HG03139 (cell line): ENCODE data around the gene GMDS.

ENCODE experiments used
- ATAC-seq: cut with Tn5 transposase; IDR thresholded peaks from one replicate; pipeline ENCODE4 v1.9.1; 2021; ENCODE audit not compliant: unreplicated experiment

The GMDS gene

DNA sequence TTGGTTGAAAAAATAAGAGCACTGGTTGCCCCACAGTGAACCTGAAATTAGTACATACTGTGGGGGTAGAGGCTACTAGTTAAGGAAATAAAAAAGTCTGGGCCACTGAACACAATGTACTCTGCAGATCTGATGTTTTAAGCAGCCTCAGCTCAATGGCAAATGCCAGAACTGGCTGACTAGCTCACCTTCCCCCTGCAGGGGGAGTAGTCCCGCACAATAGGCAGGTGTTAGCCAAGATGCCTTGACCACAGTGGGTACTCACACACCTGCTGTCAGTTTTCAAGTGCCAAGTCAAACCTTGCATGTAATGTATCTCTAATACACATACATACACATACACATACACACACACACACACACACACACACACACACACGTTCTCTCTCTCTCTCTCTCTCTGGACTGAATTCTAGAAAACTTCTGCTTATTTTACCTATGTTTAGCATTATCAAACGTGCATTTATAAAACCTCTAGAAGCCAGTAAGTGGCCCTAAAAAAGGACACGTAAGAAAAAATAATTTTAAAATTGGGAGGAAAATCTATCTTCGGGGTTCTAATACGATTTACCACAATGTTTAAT is 36.1 kb downstream of the GMDS start:
- no peak for ATAC-seq

DNA sequence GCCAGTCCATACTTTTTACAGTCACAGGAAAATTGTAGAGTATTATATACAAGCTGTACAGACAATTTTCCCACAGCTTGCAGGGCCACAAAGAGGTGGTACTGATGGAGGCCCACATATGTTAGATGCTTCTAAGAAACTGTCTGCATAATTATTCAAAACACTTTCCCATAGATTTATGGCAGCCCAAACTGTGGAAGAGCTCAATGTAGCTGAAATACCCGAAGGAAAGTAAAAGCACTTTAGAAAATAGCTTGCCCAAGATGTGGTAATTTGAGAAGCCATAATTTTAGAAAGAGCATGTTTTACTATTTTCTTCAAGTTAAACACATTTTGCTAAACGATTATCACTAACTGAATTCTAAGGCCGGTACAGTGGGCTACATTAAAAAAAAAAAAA is 36.9 kb downstream of the GMDS start:
- ATAC-seq, result no peak

DNA sequence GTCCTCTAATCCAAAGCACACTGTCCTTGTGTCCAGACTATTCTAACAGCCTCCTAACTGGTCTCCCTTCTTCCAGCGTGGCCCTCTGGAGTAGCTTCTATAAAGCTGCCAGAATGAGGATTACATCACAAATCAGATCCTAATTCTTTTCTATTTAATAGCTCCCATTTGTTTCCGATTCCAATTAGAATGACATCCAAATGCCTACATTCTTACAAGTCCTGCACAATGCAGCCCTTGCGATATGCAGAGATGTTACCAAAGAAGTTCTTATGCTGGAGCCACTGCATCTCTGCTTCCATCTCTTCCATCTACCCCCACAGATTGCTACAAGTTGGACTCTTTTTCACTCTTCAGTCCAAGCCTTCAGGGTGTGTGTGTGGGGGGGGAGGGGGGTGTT is 40.0 kb downstream of the GMDS start:
- ATAC-seq, result no peak

DNA sequence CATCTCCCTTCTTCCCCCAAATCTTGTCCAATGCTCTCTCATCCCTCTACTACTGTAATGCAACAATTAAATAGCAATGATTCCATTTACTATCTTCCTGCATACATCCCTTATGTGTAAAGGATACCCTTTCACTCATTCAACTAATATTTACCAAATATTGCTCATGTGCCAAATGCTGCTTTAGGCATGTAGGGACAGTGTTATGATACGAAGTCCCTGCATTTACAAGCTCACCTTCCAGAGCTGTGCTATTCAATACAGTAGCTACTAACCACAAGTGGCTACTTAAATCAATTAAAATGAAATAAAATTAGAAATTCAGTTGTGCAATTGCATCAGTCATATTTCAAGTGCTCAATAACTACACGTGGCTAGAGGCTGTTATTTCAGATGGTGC is 41.1 kb downstream of the GMDS start:
- ATAC-seq, result no peak

DNA sequence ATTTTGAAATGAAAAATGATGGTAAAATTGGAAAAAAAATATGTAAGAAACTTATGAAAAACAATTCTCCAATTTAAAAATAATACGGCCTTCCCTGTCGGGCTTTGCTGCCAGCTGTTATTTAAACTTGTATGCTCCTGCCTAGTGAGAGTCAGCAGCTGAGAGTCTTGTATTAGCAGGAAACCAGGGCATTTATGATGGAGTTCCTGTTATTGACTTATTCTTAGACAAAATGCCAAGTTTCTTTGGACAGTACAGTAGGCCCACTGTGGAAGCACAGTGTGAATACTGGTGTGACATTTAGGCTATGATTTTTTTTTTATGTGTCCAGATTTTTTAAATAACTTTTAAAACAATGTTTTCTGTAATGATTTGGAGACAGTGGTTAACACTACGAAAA is 42.1 kb downstream of the GMDS start:
- no peak for ATAC-seq

DNA sequence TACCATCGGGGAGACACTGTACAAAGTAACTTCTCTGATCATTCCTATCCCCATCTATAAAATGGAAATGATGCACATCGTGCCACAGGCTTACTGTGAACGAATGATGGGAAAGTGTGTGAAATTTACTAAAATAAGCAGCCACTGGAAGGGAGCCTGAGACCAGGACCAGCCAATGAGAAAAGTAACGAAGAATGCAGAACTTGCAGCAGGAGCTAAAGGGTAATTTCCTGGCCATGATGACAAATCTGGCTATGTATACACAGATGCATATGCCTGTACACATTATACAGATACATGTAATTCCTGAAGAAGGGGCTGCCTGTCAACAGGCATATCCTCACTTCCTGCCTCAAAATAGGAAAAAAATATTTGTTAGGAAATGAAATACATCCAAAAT is 47.4 kb downstream of the GMDS start:
- no peak for ATAC-seq

DNA sequence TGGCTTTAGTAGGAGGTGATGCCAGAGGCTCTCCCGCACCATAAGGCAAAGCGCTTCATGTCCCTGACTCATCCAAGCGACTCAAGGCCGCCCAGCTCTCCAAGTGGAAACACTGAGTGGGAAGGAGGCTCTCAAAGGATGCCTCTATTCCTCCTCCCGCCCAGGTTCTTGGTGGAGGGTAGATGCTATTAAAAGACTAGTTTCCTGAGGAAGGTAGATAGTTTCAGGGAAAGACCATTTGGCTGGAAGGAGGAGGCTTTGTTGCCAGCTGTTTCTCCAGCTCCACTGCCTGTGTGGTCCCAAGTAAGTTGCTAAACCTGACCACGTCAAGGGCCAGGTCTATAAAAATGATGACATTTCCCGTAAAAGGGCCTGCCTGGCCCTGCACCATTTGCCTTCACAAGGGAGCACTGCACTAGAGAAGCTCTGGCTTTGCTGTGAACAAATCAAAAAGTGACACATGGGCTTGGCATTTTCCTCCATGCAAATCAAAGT is 48.2 kb downstream of the GMDS start:
- no peak for ATAC-seq

DNA sequence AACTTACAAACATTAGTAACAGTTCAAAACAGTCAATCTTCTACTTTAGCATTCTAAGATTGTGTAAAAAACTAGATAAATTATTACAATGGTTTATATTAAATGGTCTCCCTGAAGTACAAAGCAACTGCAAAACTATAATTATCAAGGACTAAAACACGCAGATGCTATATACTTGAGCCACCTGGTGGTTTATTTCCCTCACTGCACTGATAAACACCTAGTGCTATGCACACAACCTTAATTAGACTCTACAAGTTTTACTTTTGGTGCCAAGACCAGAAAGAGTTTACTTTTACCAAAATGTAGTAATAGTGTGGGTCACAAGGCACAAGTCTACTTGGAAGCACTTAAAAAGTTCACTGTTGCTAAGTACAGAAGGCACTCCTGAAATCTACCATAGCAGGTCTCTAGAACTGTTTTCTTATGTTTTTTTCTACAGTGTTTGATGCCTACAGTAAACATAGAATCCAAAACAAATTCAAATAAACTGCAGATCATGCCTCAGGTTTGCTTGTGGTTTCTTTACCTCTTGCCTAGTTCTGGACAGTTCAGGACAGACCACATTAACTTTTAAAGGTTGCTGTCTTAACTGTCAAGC is 49.2 kb downstream of the GMDS start:
- ATAC-seq, result no peak

DNA sequence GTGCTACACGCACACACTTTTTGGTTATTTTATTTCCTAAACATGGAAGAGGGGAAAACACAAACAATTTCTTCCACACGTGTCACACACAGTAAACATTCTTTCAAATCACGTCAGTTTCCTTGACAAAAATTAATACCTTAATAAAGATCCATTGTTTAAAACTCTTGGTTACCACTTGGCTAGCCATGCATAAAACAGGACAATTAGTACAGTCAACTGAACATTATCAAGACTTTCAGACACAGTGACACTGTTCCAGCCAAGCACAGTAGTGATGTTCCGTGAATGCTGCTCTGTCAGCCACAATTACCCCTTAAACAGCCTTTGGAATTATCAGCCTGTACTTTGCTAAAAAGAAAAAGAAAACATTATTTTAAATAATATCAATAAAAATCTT is 50.8 kb downstream of the GMDS start:
- no peak for ATAC-seq

DNA sequence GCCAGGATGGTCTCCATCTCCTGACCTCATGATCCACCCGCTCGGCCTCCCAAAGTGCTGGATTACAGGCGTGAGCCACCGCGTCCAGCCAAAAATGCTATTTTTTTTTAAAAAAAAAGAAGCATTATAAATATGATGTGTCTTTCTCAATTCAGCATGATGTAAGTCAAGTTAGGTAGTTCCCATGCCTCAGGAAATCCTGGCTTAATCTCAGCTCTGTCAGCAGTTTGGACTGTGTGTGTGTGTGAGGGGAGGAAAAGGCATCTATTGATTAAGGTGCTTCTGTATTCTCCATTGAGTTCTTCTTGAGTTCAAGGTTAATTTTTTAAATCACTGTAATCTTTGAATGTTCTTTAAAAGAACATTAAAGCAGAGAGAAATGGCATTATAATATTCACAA is 51.5 kb downstream of the GMDS start:
- ATAC-seq, result no peak

DNA sequence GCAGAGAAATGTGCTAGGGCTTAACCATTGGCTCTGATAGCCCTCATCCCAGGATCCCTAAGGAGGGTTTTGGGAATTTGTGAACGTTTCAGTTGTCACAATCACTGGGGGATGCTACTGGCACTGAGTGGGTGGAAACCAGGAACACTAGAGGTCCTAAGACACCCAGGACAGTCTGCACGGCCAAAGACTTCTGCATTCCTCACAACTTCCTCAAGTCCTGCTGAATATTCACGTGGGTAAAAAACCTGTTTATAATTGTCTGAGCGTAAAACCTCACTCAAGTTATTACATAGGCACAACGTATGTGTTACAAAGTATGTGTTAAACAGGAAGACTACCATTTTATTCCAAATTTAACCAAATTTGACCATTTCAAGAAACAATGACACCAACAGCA is 52.4 kb downstream of the GMDS start:
- ATAC-seq, result no peak

DNA sequence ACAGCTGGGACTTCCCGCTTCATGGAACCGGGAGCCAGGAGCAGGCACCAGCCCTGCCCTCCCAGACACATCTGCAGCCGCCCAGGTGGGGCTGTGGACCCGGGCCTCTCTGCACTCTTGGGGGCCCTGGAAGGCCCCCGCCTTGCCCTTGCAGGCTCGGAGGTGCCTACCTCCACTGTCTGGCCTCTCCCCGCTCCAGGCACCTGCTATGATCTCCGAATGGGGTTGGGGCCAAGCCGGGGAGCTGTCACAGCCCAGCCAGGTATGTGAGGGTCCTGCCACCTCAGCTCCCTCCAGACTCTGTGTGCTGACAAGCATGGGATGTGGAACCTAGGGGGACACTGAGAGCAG is 54.0 kb downstream of the GMDS start:
- ATAC-seq, result no peak

DNA sequence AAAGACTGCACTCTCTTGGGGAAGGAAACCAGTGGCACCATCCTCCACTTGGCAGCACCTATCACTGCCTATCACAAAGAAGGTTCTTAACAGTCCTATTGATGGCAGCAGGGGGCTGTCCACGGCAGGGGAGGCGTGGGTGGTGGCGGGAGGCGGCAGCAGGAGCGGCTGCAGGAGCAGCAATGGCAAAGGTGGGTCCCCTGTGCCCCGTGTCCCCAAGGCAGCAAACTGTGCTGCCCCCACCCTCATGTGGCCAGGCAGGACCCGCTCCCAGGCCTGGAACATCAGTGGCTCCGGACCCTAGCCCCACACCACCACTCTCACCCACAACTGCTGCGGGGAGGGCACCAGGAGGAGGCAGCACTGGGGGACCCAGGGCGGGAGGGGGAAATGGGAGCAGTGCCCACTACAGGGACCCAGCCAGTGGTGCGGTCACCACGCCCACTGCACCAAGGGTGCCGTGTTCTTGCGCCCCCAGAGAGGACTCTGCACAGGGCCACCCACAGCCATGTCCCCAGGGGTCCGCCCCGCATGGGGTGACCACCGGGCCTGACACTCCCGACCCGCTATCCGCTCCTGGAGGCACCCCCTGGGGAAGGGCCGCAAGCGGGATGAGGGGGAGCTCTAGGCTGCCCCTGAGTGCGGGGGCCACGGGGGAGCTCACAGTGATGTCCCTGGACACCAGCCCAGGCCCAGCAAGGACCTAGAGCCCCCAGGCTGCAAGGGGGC is 54.6 kb downstream of the GMDS start:
- ATAC-seq, result no peak

DNA sequence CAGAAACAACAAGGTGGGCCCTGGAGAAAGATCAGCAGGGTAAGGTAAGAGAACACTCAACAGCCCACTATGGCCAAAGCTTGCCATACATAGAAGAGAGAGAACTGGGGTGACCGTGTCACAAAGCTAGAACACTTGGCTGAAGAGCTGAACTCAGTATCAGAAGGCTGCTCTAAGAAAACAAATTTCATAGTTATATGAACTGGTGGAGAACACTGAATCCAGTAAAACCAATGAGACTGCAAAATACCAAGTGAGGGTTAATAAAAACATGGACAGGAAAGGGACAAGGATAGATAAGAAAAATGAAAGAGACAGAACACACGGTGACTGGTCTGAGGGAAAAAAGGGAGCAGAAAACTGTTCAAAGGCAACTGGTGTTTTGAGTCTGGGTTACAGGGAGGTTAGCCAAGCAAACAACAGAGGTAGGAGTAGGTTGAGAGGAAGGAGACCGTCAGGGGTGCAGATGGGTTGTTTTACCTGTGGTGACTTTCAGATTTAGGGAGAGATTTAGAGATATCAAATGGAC is 56.5 kb downstream of the GMDS start:
- no peak for ATAC-seq

DNA sequence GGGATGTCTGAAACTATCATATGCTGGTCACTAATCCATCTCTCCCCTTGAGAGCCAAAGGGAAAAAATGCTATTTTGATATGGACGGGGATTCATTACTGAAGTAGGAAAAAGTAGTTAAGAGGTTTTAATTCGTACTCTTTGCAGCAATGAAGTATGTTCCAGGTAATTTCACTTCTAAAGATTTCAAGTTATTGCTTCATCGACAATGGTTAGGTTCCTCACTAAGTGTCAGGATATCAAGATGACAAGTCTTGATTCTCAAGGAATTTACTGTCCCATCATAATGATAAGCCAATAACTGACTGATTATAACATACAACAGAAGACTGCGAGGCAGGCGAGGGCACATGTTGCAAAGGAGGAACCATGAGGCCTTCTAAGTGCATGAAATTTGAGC is 57.0 kb downstream of the GMDS start:
- no peak for ATAC-seq

DNA sequence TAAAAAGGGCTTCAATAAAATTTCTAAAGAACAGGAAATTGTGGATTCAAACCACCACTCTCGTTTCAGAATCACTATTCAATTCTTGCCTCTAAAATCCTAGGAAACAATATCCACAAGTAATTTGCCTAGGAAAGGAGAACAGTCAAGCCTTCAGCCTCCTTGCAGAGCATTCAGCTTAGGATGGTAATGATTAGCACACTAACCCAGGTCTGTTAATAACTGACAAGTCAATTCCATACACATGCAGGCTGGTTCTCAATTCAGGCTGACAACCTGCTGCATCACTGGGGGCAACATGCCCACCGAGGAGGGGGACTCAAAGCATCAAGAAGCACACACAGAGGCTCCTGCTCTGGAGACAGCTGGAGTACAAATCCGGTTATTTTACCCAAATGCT is 57.6 kb downstream of the GMDS start:
- no peak for ATAC-seq

DNA sequence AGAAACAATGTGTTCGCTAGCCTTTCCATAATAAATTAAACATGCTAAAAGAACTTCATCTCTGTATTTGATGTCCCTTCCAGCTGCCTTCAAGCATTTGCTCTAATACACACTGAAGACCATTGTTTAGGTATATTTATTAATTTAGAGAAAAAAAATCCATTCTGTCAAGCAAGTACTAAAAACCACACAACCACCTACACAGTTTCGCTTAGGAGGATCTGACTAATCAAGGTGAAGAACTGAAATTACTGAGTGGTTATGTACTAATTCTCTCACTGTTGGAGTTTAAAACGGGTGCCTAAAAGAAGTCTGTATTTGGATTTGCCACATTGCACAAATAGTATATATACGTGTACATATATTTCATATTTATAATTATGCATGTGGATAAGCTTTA is 58.9 kb downstream of the GMDS start:
- ATAC-seq, result peak; percentile 69

DNA sequence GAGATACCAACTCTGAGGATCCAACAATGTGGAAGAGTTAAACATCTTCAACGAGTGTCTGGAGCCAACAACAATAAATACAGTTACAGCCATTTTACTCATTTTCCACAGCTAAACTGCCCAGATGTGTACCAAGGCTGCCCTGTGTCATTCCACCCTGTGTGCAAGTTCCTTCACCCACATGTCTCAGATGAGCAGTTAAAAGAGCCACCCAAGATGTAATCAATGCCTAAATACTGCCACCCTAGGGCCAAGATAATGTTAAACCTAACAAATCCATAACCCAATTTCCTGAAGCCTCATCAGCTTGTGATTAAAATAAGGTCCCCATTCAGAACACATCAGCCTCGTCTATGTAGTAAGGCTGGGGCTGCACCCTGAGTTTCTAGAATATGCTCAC is 59.9 kb downstream of the GMDS start:
- ATAC-seq, result no peak

DNA sequence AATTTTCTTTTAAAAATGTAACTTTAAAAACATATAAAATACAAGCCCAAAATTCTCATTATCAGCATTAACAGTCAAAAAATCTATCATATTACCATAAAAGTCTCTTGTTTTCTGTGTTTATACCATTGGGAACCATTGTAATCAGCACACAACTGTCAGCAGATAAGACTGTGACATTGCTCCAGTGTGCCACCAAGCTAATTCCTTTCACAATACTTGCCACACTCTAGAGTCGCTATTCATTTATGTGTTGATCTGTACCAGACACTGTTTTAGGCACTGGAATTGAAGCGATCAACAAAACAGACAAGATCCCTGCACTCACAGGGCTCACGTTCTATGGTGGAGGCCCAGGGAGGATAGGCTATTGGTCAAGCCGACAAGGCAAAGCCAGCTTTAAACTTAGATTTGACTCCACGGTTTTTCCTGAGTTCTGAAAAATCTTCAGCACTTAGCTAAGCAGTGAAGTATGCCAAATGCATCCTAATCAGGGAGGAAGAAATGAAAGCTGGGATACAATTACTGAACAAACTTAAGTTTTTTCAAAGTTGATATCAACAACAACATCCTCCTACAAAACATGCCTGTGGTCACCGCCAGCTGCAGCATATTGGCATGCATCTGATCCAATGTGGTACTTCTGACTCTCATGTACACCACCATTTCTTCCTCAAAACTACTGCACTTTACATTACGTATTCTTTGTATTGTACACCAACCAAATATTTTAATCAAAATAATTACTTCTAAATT is 60.5 kb downstream of the GMDS start:
- ATAC-seq, result no peak

DNA sequence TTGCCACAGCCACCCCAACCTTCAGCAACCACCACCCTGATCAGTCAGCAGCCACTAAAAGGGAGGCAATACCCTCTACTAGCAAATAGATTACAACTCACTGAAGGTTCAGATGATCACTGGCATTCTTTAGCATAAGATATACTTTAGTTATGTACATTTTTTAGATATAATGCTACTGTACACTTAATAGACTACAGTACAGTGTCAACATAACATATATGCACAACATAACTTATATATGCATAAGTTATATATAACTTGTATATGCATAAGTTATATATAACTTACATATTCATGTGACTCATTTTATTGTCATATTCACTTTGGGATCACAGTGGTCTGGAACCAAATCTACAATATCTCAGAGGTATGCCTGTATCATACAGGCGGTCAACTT is 61.7 kb downstream of the GMDS start:
- ATAC-seq, result no peak

DNA sequence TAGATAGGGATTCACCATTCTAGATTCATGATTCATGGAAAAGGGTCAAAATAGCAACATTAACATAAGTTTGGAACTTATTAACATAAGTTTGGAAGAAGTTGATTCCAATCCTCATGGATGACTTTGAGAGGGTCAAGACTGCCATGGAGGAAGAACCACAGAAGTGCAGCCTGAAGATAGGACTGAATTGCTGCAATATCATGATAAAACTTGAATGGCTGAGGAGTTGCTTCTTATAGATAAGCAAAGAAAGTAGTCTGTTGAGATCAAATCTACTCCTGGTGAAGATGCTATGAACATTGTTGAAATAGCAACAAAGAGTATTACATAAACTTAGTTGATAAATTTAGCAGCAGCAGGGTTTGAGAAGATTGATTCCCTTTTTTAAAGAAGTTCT is 62.2 kb downstream of the GMDS start:
- ATAC-seq, result no peak

DNA sequence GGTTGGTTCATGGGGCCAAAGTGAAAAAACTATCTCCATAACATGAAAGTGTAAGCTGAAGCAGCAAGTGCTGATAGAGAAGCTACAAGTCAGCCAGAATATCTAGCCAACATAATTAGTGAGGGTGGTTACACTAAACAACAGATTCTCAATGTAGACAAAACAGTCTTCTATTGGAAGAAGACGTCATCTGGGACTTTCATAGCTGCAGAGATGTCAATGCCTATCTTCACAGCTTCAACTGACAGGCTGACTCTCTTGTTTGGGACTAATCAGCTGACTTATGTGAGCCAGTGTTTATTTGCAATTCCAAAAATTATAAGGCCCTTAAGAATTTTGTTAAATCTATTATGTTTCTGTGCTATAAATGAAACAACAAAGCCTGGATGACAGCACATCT is 63.2 kb downstream of the GMDS start:
- no peak for ATAC-seq
